CD4-positive, alpha-beta T cell treated with Interferon gamma for 1 hour (primary cell): ENCODE results near the gene AIDA.
A peak's percentile ranks its signal among the peaks of the same experiment; 100 is the strongest.
"Not testable (repeated sequence)": the region's sequence is repeated elsewhere in the genome, so short reads cannot be mapped to it uniquely, and the experiment has no call there.

ENCODE experiments used
- DNase-seq: peaks from one replicate; pipeline ENCODE4 v3.0.0-alpha.2; 2020

AIDA gene, protein sequence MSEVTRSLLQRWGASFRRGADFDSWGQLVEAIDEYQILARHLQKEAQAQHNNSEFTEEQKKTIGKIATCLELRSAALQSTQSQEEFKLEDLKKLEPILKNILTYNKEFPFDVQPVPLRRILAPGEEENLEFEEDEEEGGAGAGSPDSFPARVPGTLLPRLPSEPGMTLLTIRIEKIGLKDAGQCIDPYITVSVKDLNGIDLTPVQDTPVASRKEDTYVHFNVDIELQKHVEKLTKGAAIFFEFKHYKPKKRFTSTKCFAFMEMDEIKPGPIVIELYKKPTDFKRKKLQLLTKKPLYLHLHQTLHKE

GRCh38 chr1:222712253-222713090 lies at the start of gene AIDA, which contains the start of gene BROX:
Gene AIDA (minus strand): TSS chr1:222712491. CDS start chr1:222712317, 174 bp downstream.
Gene BROX (plus strand): TSS chr1:222712564. CDS start chr1:222715700, 3,136 bp downstream.
- DNase-seq = peak; percentile 89

GRCh38 chr1:222761083-222761482 lies 48.8 kb upstream of the AIDA start:
- no peak for DNase-seq

GRCh38 chr1:222759451-222760035 lies 47.3 kb upstream of the AIDA start:
- DNase-seq = no peak

DNA sequence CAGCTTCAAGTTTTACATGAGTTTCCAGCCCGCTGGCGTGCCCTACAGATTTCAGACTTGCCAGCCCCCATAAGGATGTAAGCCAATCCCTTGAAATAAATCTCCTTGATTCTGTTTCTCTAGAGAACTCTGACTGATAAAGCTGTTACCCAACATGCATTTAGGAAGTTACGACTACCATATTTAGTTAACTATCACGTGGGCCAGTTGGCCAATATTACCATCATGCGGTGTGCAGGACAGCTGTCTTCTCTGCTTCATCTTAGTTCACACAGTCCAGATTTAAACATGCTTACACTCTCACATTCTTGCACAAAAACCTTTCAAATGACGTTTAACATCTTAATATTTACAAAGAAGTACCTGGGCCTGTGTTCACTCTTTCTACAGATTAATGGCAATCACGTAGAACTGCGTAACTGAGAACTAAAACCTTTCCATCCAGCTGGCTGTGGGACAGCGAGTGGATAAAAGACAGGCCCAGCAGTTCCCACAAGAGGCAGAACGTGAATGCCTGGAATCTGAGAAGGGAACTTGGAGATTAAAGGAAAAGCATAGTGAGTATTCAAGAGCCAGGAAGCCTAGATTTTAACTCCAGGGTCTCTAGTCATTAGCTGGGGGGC lies 45.5 kb upstream of the AIDA start:
- DNase-seq = no peak

DNA sequence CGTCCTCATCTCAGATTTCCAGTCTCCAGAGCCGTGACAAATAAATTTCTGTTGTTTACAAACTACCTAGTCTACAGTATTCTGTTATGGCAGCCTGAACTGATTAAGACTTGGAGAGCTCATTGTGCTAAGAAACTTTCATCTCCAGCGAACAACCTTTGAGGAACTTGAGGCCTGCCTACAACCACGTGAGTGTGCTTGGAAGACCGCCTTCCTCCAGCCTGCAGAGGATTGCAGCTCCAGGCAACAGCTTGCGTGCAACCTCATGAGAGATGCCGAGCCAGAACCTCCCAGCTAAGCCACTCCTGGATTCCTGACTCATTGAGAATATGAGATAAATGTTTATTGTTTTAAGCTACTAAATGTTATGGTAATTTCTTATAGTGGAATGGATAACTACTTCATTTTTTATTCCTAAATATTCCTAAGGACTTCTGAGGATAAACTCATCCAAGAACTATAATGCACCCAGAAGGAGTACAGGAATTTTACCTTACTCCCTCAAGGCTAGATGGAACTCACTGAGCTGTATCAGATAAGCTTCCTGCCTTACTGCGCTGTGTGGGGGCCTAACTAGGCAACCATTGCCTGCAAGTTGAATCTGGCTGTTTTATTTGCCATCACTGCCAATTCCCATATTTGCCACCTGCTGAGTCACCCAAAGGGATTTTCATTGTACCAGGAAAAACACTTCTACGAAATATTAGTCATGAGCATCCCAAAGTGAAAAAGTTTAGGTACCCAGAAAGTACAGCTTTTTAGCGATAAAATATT lies 42.3 kb upstream of the AIDA start:
- peak; percentile 2 for DNase-seq

DNA sequence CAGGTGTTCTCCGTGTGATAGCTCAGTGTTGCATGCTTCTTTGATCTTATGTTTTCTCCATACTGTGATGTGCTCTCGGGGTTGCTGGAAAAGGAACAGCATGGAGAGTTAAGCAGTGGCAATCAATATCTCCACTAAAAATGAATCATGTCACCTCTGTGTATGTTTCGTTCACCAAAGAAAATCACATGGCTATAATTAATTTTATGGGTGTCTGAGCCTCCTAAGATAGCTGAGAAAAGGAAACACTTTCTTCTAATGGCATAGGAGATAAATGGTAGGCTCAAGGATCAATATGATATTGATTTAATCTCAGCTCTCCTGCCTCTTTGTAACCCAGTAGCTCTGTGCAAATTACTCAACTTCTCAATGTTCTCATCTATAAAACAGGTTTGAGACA lies 39.0 kb upstream of the AIDA start:
- DNase-seq = no peak

DNA sequence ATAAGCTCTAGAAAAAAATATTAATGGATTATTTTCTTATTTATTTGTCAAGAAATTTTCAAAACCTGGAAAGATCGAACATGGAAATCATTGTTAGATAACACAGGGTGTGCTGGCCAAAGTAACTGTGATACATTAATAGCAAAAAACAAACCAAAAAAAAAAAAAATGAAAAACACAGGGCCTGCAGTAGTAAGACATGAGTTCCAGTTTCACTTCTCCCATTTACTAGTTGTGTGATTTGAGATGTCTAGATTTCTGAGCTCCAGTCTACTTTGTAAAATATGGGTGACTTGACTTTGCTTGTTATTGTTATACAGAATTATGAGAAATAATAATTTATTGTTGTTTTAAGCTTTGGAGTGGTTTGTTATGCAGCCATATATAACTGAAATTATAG lies 38.4 kb upstream of the AIDA start:
- DNase-seq = no peak

GRCh38 chr1:222749927-222750326 lies 37.6 kb upstream of the AIDA start:
- DNase-seq = no peak

GRCh38 chr1:222741630-222742457 lies 29.6 kb upstream of the AIDA start:
- not testable (repeated sequence) for DNase-seq

DNA sequence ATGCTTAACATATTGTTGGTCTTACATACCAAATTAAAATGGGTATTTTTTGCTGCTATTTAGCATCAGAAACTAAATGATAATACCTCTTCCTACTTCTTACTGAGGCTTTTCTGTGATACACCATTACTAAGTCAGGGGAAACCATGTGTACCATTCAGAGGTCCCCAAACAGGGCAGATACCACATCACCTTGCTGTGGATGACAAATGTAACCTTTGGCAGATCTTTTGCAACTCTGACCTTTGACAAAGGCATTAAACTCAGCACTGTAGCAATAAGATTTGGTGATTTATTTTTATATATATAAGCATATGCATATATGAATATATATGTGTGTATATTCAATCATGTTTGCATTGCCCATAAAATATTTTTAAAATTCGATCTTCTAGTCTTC lies 27.6 kb upstream of the AIDA start:
- no peak for DNase-seq

DNA sequence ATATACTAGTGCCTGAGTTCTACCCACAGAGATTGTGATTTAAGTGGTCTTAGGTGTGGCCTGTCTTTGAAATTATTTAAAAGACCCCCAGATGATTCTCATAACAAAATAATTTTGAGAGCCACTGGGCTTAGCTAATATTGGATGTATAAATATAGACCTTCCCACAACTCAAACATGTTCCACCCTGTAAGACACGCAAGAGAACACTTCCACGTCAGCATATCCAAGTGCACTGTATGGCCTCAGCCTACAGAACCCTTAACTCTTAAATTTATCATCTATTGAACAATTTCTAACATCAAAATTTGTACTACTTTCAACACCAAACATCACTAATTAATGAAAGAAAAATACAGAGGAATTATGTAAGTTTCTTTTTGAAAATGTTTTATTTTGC lies 27.2 kb upstream of the AIDA start:
- no peak for DNase-seq

DNA sequence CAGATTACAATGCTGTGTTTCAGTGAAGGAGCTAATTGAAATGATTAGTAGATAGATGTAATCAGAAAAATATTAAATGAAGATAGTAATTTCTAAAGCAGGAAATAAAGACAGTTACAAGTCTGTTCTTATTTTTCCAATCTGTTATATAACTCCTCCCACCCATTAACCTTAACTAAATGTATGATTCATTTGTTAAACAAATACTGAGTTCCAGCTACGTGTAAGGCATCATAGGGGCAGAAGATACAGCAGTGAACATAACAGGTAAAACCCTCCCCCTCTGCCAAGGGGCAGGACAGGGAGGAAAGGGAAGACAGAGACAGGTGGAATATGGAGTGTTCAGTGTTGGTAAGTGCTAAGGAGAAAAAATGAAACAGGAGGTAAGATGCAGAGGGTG lies 24.7 kb upstream of the AIDA start, which contains the start of gene FAM177B:
Gene FAM177B (plus strand): TSS at position 231 of the 400 bp plus-strand sequence. CDS start 9,344 bp downstream, outside the sequence.
- DNase-seq = no peak

- no peak for DNase-seq
These were observed 24.2 kb upstream of the AIDA start for GRCh38 chr1:222736470-222736869.

- no peak for DNase-seq
These were observed 22.4 kb upstream of the AIDA start for GRCh38 chr1:222734740-222735139.

- DNase-seq = no peak
These were observed 20.2 kb upstream of the AIDA start for GRCh38 chr1:222732216-222733159.

GRCh38 chr1:222730866-222731265 lies 18.6 kb upstream of the AIDA start:
- no peak for DNase-seq

DNA sequence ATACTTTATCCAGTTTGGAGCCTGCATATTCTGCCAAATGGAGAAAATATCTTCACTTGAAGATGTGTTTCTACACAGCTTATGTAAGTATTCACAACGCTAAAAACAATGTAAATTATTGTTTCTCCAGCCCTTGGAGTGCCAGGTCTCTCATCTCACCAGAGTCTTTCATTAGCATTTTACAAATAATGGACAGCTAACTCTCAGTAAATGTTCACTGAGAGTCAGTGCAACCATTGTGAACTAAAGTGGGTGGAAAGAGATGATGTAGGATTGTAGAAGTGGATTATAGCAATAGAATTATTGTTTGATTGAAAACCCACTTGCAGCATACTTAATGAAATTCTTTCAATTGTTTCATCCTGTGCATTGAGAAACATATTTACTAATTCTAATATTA lies 16.5 kb upstream of the AIDA start:
- no peak for DNase-seq

DNA sequence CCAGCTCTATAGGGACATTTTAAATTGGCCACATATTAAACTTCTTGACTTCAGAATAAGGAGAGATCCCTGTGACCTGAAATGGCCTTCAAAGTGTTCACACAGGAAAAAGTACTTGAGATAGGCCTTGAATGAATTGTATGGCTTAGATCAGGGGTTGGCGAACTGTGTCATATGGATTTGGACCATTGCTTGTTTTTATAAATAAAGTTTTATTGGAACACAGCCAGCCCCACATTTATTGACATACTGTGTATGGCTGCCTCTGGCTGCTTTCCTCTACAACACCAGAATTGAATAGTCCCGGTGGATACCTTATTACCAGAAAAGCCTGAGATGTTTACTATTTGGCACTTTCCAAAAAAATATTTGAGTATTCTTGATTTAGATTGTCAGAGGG lies 4.1 kb upstream of the AIDA start:
- DNase-seq = no peak

GRCh38 chr1:222713091-222713961 lies 1.0 kb upstream of the AIDA start:
- DNase-seq = peak; percentile 95
